Peyer's patch (tissue), 4 donors: ENCODE data around the gene OARD1.

Experiments used
- POLR2A ChIP-seq, 2 donors: fragments of 450-650 bp; IDR thresholded peaks; one replicate each; pipeline ENCODE4 v1.5.1; 2017; ENCODE audit warnings: antibody characterized with exemption in 2 of 2, mild to moderate bottlenecking in 2 of 2, moderate library complexity in 2 of 2
- TF ChIP-seq, protein P1 (sequence below), 6 experiments: fragments of 450-650 bp in 4 of 6; fragments of 200-600 bp in 2 of 6; sonication (generic) in 1 of 6; IDR thresholded peaks; one replicate each; pipeline ENCODE4 v1.5.1; 2017 to 2019; ENCODE audit warnings: antibody characterized with exemption in 6 of 6, mild to moderate bottlenecking in 3 of 6, moderate library complexity in 1 of 6

DNA sequence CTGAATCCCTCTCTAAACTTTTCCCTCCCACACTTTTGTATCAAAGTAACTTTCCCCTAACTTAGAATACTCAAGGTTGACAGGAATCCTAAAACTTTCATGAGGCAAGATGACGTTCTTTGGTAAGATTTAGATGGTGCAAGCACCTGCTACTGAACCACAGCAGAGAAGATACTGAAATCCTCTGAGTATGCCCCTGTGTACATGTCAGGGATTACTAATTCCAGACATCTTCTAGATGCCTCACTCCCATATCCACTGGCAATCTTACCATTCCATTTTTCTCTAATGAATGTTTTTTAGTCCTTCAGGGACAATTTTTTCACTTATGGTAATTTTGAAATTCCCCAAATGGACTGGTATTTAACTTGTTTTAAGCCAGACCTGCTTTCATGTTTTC, 10.1 kb downstream of the OARD1 start:
- TF ChIP-seq, protein P1, sequence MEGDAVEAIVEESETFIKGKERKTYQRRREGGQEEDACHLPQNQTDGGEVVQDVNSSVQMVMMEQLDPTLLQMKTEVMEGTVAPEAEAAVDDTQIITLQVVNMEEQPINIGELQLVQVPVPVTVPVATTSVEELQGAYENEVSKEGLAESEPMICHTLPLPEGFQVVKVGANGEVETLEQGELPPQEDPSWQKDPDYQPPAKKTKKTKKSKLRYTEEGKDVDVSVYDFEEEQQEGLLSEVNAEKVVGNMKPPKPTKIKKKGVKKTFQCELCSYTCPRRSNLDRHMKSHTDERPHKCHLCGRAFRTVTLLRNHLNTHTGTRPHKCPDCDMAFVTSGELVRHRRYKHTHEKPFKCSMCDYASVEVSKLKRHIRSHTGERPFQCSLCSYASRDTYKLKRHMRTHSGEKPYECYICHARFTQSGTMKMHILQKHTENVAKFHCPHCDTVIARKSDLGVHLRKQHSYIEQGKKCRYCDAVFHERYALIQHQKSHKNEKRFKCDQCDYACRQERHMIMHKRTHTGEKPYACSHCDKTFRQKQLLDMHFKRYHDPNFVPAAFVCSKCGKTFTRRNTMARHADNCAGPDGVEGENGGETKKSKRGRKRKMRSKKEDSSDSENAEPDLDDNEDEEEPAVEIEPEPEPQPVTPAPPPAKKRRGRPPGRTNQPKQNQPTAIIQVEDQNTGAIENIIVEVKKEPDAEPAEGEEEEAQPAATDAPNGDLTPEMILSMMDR (IDR thresholded peaks at IDR 0.05) = no peak
- no peak for TF ChIP-seq POLR2A (IDR thresholded peaks at IDR 0.05)
